ENCODE measurements around the gene KLHL26. TPM values are rescaled to one million over a fixed set of nuclear protein-coding genes. Genes with fewer than 3 reads are reported as not detected.
A peak's percentile ranks its signal among the peaks of the same experiment; 100 is the strongest.
"Not testable (repeated sequence)": the region's sequence is repeated elsewhere in the genome, so short reads cannot be mapped to it uniquely, and the experiment has no call there.

Gene KLHL26
- total RNA-seq, 4 donors from 2014 or later, result 7.9 to 23.2 (median 18.2) TPM

DNA sequence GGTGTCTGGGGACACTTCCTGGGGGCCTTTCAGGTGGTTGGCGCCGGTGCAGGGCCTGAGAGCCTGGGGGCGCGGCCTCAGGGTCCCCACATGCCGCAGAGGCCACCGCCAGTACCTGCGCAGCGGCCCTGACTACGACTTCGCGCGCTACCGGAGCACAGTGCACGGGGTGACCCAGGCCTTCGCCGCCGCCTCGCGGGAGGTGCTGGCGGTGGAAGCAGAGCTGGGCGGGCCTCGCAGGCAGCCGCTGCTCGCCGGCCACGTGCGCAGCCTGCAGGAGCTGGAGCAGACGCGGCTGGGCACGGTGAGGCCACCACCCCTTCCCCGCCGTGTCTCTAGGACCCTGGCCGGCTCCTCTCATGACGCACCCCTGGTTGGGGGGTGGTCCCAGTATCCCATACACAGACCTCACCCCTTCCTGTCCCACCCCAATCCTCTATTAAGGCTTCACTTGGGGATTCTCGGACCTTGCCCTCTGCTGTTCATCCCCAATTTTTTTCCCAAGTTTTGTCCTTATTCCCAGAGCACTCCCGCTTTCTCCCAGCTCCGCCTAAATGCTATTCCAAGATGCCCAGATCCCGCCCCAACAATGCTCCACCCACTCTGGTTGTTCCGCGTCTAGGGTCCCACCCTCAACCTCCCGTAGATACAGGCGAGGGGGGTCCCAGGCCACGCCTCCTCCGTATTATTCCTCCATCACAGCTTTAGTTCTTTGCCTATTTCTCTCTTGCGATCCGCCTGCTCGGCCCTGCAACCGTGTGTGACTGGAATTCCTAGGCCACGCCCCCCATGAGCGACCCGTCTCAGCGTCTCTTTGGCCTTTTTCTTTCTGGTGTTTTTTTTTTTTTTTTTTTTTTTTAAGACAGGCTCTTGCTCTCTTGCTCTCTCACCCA is 47.2 kb upstream of the KLHL26 start:
- no peak for TF ChIP-seq POLR2A (IDR thresholded peaks at IDR 0.05)
- TF ChIP-seq, protein P1, sequence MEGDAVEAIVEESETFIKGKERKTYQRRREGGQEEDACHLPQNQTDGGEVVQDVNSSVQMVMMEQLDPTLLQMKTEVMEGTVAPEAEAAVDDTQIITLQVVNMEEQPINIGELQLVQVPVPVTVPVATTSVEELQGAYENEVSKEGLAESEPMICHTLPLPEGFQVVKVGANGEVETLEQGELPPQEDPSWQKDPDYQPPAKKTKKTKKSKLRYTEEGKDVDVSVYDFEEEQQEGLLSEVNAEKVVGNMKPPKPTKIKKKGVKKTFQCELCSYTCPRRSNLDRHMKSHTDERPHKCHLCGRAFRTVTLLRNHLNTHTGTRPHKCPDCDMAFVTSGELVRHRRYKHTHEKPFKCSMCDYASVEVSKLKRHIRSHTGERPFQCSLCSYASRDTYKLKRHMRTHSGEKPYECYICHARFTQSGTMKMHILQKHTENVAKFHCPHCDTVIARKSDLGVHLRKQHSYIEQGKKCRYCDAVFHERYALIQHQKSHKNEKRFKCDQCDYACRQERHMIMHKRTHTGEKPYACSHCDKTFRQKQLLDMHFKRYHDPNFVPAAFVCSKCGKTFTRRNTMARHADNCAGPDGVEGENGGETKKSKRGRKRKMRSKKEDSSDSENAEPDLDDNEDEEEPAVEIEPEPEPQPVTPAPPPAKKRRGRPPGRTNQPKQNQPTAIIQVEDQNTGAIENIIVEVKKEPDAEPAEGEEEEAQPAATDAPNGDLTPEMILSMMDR (IDR thresholded peaks at IDR 0.05), result no peak
- intact Hi-C loops (cut with DNase I; ENCODE audit: low total_unique reads), result loop anchor here (10.0 kb wide), 2 partner anchors 175 to 255 kb away; no protein-coding TSS in a partner anchor
- DNase-seq (ENCODE audit: low spot score in 2 of 2), result peak in 1 of 2 donors; percentile 94
- 10 to 16% methylated on average over 23 to 38 of the region's 52 CpGs for WGBS, 2 donors
- peak overlapping the region; percentile 83 for H3K4me3 ChIP-seq (ENCODE audit: low read depth, poor library complexity, severe bottlenecking)

DNA sequence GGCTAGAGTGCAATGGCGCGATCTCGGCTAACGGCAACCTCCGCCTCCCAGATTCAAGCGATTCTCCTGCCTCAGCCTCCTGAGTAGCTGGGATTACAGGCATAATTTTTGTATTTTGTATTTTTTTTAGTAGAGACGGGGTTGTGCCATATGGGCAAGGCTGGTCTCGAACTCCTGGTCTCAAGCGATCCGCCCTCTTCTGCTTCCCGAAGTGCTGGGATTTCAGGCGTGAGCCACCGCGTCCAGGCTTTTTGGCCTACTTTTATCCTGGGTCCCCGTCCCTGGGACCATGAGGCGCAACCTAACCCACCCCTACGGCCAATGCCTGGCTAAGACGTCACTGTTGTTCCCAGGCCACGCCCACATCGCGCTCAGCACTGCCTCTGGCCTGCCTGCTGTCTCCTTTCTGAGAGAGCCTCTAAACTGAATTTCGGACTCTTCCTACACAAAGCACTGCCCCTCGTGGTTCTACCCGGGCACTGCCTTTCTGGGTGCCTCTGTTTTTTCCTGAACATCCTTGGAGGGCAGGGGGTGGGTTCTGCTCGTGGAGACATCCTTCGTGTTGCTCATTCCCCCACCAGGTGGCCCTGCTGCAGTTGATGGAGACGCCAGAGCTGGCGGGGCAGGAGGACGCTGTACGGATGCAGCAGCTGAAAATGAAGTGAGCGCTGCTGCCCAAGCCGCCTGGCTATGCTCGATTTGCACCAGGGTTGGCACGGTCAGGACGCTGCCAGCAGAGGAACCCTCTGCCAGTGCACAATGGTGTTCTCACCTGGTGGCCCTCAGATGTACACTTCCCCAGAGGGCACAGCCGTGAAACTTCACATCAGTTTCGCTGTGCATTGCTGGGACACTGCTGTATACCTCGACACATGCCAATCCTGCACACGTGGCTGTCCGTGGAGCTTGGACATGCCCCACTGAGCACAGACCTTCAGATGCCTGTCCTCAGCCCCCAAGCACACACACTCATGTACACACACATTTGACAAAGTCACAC is 46.3 kb upstream of the KLHL26 start:
- intact Hi-C loops (cut with DNase I; ENCODE audit: low total_unique reads), result loop anchor here (10.0 kb wide), 2 partner anchors 174 to 254 kb away; no protein-coding TSS in a partner anchor
- 69 to 75% methylated on average over 40 of the region's 40 CpGs for WGBS, 2 donors
- H3K4me3 ChIP-seq (ENCODE audit: low read depth, poor library complexity, severe bottlenecking), result no peak overlapping the region
- peak in 1 of 2 donors; percentile 90 for DNase-seq (ENCODE audit: low spot score in 2 of 2)
- no peak for TF ChIP-seq POLR2A (IDR thresholded peaks at IDR 0.05)
- TF ChIP-seq, protein P1 (IDR thresholded peaks at IDR 0.05), result no peak

GRCh38 chr19:18591735-18592385 is 45.0 kb upstream of the KLHL26 start:
- intact Hi-C loops (cut with DNase I; ENCODE audit: low total_unique reads), result loop anchor here (10.0 kb wide), 2 partner anchors 173 to 253 kb away; no protein-coding TSS in a partner anchor

GRCh38 chr19:18592732-18593131 is 44.1 kb upstream of the KLHL26 start:
- intact Hi-C loops (cut with DNase I; ENCODE audit: low total_unique reads), result loop anchor here (10.0 kb wide), 2 partner anchors 172 to 252 kb away; no protein-coding TSS in a partner anchor
- 67 to 73% methylated on average over 5 of the region's 5 CpGs for WGBS, 2 donors
- DNase-seq (ENCODE audit: low spot score in 2 of 2); H3K4me3 ChIP-seq (ENCODE audit: low read depth, poor library complexity, severe bottlenecking): not testable (repeated sequence)

More at GRCh38 chr19:18591735-18592385, 45.0 kb upstream of the KLHL26 start:
- no peak for DNase-seq (ENCODE audit: low spot score in 2 of 2)
- TF ChIP-seq, protein P1 (IDR thresholded peaks at IDR 0.05), result no peak
- no peak overlapping the region for H3K4me3 ChIP-seq (ENCODE audit: low read depth, poor library complexity, severe bottlenecking)
- 45 to 72% methylated on average over 20 to 22 of the region's 22 CpGs for WGBS, 2 donors

GRCh38 chr19:18593367-18594095 is 43.3 kb upstream of the KLHL26 start:
- TF ChIP-seq, protein P1 (IDR thresholded peaks at IDR 0.05), result no peak
- no peak for TF ChIP-seq POLR2A (IDR thresholded peaks at IDR 0.05)
- H3K4me3 ChIP-seq (ENCODE audit: low read depth, poor library complexity, severe bottlenecking), result no peak overlapping the region
- DNase-seq (ENCODE audit: low spot score in 2 of 2), result no peak
- WGBS, 2 donors, result 50 to 58% methylated on average over 24 to 25 of the region's 25 CpGs
- intact Hi-C loops (cut with DNase I; ENCODE audit: low total_unique reads), result loop anchor here (10.0 kb wide), 2 partner anchors 171 to 251 kb away; no protein-coding TSS in a partner anchor
